A549 treated with CpdA at 1 μM for 4 hours (cell line): Measurements from ENCODE around the gene PAX5. TPM values are rescaled to one million over a fixed set of nuclear protein-coding genes. Genes with fewer than 3 reads are reported as not detected.

Experiments used
- total RNA-seq: library from RNA; stranded (reverse); fragments of 200-300 nt; extraction: Qiagen RNA extraction; gene quantifications from 5 replicates; pipeline ENCODE4 v1.2.3, GENCODE V29; 2022; ENCODE audit warnings: low read depth

PAX5 gene
- total RNA-seq: 0.01 to 0.06 TPM (median 0.02 TPM) in 3 of 5 replicates, not detected in the others

GRCh38 chr9:37033682-37034304 lies at the start of gene PAX5:
Gene PAX5, minus strand, starts transcription at chr9:37034268. Its CDS starts 237 bp downstream, at chr9:37034031.

Other genes with a start within 250 kb of the PAX5 start
- 11.4 to 15.5 TPM (median 15.2 TPM) in 5 replicates for gene ZCCHC7, start 86.3 kb upstream of the PAX5 start, total RNA-seq